ENCODE results near the gene LAMA5.

The LAMA5 gene

DNA sequence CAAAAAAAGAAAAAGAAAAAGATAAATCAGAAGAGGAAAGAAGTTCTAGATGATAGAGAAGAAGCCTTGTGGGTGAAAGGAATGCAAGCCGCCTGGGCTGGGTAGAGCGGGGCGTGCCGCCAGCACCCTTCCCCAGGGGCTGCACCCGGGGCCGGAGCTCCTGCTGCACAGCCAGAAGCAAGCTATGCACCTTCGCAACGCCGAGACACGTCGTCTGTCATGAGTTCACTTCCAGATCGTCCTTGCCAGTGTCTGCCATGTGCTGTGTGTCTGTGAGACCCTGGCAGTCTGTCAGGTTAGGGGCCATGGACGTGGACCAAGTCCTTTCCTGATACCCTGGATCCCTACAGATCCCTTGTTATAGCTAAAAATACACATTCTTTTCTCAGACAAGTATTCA lies 89.9 kb downstream of the LAMA5 start:
- DNase-seq: no peak

DNA sequence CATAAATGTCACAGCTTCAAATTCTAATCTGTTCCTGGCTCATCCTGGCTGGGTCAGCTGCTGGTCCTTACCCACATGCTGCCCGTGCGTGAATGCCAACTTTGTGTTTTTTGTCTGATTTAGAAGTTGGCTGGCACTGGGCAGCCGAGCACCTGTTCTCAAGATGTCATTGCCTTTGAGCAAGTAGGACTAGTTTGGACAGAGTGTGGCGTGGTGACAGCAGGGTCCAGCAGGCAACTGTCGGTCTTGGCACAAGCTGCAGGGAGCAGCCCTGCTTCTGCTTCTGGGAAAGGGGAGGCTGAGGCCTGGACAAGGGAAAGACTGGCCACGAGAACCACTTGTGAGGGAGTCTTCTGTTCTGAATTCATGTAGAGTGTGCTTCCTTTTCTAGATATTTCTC lies 90.7 kb downstream of the LAMA5 start:
- DNase-seq: no peak

DNA sequence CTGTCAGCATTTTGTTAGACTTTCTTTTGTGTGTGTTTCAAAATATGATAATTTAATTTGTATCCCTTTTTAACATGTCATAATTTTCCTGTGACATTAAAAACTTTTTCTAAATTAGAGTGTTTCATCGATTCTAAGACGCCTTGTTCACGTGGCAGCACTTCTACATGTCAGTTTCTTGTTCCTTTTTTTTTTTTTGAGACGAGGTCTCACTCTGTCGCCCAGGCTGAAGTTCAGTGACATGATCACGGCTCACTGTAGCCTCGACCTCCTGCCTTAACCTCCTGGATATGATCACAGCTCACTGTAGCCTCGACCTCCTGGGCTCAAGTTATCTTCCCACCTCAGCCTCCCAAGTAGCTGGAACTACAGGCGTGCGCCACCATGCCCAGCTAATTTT lies 91.9 kb downstream of the LAMA5 start:
- DNase-seq: no peak

DNA sequence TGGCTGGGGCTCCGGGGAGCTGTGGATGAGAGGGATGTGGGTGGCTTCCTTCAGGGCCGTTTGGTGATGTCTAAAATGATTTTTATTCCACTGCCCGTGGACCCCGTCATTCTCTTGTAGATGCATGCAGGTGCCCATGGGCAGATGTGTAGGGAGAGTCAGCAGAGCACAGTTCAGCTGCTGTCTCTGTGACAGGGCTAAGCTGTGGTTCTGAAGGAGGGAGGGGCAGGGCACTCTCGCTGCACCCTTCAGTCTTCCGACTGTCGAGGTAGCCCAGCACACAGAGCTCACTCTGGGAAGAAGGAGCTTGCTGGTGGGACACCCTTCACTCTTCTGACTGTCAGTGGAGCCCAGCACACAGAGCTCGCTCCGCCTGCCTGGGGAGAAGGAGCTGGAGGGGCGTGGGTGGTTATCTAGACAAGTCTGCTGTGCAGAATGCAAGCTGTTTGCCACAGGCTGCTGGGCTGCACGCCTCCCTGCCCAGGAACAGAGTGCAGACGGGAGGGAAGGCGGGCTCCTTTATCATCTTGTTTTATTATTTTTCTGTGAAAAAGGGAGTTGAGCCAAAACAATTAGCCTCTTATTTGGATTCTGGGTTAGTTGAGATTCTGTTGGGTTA lies 92.7 kb downstream of the LAMA5 start:
- DNase-seq: no peak

DNA sequence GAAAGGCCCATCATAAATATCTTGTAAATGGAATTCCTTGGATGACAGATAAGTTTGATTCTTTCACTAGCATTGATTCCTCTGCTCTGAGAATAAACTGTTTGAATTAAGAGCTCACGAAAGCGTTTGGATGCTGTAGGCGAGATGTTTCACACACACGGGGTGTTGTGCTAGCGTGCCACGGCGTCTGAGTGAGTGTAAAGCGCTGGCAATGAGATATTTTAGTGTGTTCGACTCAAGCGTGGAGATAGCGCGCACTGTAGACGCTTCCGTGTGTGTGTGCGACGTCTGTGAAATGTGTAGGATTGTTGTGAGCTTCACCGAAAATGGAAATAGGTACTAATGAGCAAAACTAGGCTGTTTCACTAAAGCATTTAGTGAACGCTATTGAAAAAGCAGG lies 93.7 kb downstream of the LAMA5 start:
- no peak for DNase-seq

DNA sequence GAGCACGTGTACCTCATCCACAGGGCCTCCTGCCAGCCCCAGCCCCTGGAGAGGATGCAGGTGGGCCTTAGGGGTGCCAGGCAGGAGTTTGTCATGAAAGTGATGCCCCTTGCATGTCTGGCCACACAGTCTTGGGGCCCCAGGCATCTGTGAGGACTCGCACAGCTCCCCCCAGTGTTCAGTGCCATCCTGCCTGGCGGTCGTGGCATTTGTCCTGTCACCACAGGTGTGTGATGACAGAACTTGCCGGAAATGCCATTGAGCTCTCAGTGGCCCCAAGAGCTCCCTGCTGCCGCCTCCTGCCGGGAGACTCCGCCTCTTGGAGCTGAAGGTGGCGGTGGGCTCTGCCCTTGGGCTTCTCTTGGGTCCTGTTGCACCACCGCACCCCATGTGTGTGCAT lies 94.9 kb downstream of the LAMA5 start:
- DNase-seq: no peak

DNA sequence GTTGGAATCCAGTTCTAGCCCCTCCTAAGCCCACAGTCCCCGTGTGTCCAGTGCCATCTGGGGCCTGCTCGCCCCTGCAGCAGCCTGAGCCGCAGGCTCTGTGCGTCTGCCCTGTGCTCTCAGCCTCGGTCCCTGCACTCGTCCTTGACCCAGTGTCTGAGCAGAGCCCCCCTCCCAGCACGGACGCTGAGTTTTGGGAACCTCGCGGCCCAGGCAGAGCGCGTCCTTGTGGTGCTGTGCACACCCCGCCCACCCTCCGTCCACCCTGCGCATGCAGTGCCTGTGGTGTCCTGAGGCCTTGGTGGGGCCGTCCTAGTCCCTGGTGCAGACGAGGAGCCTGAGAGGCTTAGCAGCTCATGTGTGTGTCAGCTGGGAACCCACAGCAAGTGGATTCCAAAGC lies 97.2 kb downstream of the LAMA5 start:
- no peak for DNase-seq

DNA sequence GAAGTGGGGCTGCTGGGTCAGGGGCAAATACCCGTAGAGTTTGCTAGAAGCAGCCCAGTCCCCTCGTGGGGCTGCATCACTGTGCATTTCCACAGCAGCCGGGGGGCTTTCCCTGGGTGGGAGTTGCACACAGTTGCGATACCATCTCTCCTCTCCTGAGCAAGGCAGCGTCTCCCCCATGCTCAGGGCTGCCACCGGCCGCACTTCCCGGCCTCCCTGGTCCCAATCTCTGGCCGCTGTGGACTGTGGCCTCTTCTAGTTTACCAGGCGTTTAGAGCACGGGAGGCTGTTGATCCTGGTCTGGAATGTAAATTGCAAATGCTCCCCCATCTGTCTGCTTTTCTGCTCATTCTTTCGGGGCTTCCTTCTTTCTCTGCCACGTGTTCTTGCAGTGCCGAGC lies 97.7 kb downstream of the LAMA5 start:
- no peak for DNase-seq

DNA sequence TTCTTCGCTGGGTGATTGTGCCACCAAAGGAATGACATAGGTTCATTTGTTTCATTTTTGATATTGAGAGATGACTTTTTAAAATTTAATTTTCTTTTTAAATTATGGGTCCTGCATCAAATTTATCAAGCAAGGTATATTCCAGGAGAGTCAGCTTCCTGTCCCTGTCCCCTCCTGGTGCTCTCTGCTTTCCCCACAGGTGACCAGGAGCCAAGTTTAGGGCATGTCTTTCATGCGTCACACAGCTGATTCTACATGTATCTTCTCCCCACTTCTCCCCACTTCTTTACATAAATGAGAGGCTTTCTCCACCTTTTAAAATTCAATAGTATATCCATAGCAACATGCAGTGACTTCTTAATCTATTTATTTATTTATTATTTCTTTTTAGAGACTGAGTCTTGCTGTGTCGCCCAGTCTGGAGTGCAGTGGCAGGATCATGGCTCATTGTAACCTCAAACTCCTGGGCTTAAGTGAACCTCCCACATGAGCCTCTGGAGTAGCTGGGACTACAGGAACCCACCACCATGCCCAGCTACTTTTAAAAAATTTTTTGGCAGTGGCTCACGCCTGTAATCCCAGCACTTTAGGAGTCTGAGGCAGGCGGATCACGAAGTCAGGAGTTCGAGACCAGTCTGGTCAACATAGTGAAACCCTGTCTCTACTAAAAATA lies 98.7 kb downstream of the LAMA5 start:
- no peak for DNase-seq

DNA sequence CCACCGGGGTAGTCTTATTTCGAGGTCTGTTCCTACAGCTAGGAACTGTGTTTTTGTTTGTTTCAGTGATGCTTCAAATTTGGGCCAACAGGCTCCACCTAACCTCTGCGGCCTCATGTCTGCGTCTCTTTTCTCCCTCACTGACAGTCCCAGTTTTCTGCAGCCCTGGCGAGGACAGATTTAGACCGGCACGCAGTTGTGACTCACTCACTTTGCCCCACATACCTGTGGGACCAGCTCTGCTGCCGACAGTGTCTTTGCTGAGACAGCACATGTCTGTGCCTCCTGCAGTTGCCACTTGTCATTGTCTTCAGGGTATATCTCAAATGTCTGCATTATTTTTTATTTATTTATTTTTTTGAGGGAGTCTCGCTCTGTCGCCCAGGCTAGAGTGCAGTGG lies 99.6 kb downstream of the LAMA5 start:
- no peak for DNase-seq

DNA sequence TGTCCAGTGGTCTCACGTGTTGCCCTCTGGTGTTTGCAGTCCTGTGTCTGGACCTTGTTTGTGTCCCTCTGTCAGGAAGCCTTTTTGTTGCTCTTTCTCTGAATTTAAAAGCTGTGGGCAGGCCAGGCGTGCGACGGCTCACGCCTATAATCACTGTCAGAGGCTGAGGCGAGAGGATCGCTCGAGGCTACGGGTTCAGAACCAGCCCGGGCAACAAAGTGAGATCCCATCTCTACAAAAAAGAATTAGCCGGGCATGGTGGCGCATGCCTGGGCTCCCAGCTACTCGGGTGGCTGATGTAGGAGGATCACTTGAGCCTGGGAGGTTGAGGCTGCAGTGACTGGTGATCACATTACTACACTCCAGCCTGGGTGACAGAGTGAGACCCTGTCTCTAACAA lies 100.3 kb downstream of the LAMA5 start:
- no peak for DNase-seq

DNA sequence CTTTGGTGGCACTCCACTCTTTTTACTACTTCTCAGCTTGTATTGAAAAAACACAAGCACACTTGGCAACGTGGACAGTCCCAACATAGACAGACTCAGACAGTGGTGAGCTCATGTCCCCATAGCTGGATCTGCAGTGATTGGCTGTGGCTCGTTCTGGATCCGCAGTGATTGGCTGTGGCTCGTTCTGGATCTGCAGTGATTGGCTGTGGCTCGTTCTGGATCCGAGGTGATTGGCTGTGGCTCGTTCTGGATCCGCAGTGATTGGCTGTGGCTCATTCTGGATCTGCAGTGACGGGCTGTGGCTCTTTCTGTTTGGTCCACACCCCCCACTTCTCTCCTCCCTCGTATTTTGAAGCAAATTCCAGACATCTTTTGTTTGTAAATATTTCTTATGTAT lies 100.8 kb downstream of the LAMA5 start:
- DNase-seq: no peak

DNA sequence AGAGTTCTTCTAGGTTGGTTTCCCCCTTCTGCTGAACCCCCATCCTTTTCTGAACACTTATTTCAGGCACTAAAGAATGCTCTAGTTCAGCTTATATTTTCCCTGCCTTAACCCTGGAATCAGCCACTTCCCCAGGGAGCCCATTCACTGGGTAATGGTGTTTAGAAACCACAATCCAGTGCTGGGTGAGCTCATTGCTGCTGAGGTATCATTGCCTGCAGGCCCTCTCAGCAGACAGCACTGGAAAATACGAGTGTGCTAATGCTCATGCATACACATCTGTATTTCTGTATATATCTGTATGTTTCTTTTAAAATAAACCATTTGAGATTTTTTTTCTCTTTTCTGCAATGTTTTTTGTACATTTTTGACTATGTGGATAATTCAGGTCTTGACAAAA lies 101.7 kb downstream of the LAMA5 start:
- DNase-seq: no peak

DNA sequence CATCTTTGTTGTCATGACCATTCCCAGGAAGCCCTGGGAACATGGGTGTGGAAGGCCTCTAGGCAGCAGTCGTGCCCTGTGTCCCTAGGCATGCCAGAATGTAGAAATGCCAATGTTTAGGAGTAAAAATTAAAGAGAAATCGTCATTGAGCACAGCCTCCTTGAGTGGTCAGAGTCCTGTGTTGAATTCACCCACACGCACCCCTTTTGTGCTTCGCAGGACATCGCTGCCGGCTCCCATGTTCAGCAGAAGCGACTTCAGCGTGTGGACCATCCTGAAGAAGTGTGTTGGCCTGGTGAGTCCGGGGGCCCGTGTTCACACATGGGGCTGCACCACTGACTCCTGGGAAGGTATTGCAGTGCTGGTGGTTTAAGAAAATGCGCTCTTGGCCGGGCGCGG lies 103.7 kb downstream of the LAMA5 start:
- DNase-seq: no peak

DNA sequence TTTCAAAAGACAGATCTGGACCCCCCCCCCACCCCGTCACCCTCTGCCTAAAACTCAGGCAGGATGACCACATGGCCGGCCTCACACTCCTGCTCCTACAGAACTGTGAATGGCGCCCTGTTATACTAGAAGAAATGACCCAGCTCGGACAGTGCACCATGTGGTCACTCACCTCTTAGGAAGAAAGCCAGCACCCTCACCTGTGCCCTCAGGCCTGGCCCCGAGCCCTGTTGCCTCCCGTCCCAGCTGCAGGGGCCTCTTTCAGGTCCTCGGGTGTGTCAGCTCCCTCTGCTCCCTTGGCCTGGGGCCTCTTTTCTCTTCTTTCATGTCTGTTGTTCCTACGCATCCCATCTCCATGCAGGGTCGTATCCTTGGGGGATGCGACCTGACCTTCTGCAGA lies 105.0 kb downstream of the LAMA5 start:
- DNase-seq: no peak

DNA sequence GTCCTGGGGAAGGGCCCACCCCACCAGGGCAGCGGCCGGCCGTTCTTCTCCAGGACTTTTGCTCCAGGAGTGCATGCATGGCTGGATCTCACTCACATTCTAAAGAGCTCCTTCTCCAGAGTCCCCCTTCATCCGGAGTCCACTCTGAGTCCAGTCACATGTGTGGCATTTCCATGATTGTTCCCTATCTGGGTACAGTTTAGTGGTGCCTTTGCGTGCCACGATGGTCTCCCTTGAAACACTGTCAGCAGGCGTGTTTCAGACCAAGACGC lies 107.9 kb downstream of the LAMA5 start:
- no peak for DNase-seq
